HEK293 (cell line): Measurements from ENCODE around the gene GALNT8.

ENCODE experiments used
- CTCF ChIA-PET: fragments of 350-600 bp; formaldehyde crosslinking; extraction: SDS; loops from one replicate; lab custom pipeline; 2021; ENCODE audit warnings: antibody characterized with exemption; lab: Yijun Ruan, JAX
- POLR2A ChIA-PET: fragments of 300-600 bp; formaldehyde crosslinking; extraction: SDS; loops from one replicate; lab custom pipeline; 2020; ENCODE audit warnings: antibody characterized with exemption, inconsistent platforms; lab: Yijun Ruan, JAX
- H3K27ac ChIP-seq: fragments of 200-500 bp; sonication (Bioruptor generic); 2 replicates; pipeline ENCODE4 v1.5.1; 2014; ENCODE audit warnings: low read depth, low read length, control low read depth, inconsistent platforms; ENCODE audit errors: extremely low read depth
- H3K36me3 ChIP-seq, 2 experiments: fragments of 200-500 bp in 1 of 2; sonication (Bioruptor generic) in 1 of 2; 1 replicate in 1 of 2; 2 replicates in 1 of 2; pipeline ENCODE4 v1.5.1; 2014 to 2017; ENCODE audit warnings: inconsistent platforms in 2 of 2, low read length in 2 of 2; ENCODE audit not compliant: control insufficient read depth in 2 of 2, insufficient read depth in 1 of 2
- H3K4me1 ChIP-seq: fragments of 200-500 bp; sonication (Bioruptor generic); 2 replicates; pipeline ENCODE4 v1.5.1; 2014; ENCODE audit warnings: mild to moderate bottlenecking, low read length, inconsistent platforms; ENCODE audit not compliant: control insufficient read depth, insufficient read depth
- H3K4me3 ChIP-seq: 2 replicates; pipeline ENCODE4 v1.5.1; 2011; ENCODE audit warnings: low read depth, mild to moderate bottlenecking, control low read depth, low read length, moderate library complexity
- H3K9me3 ChIP-seq: fragments of 200-500 bp; sonication (Bioruptor generic); 2 replicates; pipeline ENCODE4 v1.5.1; 2014; ENCODE audit warnings: low read depth, low read length, inconsistent platforms; ENCODE audit not compliant: control insufficient read depth, insufficient read depth
- BCL11A ChIP-seq: fragments of 450-650 bp; formaldehyde crosslinking; IDR thresholded peaks from 2 replicates; pipeline ENCODE4 v1.5.1; 2016; ENCODE audit warnings: low read depth, missing biosample characterization, missing genetic modification characterization
- BCL6B ChIP-seq: fragments of 450-650 bp; formaldehyde crosslinking; IDR thresholded peaks from 2 replicates; pipeline ENCODE4 v1.5.1; 2017; ENCODE audit warnings: missing biosample characterization, missing genetic modification characterization
- GLI4 ChIP-seq: fragments of 450-650 bp; formaldehyde crosslinking; IDR thresholded peaks from 2 replicates; pipeline ENCODE4 v1.5.1; 2016; ENCODE audit warnings: missing biosample characterization, missing genetic modification characterization
- HOXC10 ChIP-seq: sonication (generic); formaldehyde crosslinking; IDR thresholded peaks from 2 replicates; pipeline ENCODE4 v1.8.1; 2023; ENCODE audit warnings: mild to moderate bottlenecking, missing genetic modification reagents
- KLF16 ChIP-seq: fragments of 450-650 bp; formaldehyde crosslinking; IDR thresholded peaks from 2 replicates; pipeline ENCODE4 v1.5.1; 2017; ENCODE audit warnings: missing biosample characterization, missing genetic modification characterization
- MYNN ChIP-seq: fragments of 450-650 bp; formaldehyde crosslinking; IDR thresholded peaks from 2 replicates; pipeline ENCODE4 v1.5.1; 2016; ENCODE audit warnings: missing biosample characterization, missing genetic modification characterization, borderline replicate concordance
- OVOL3 ChIP-seq: fragments of 450-650 bp; formaldehyde crosslinking; IDR thresholded peaks from 2 replicates; pipeline ENCODE4 v1.5.1; 2016; ENCODE audit warnings: missing biosample characterization, missing genetic modification characterization
- SCRT1 ChIP-seq: fragments of 450-650 bp; formaldehyde crosslinking; IDR thresholded peaks from 2 replicates; pipeline ENCODE4 v1.5.1; 2016; ENCODE audit warnings: missing biosample characterization, missing genetic modification characterization, borderline replicate concordance
- SCRT2 ChIP-seq: fragments of 450-650 bp; formaldehyde crosslinking; IDR thresholded peaks from 2 replicates; pipeline ENCODE4 v1.5.1; 2016; ENCODE audit warnings: missing biosample characterization, missing genetic modification characterization
- SP7 ChIP-seq: fragments of 450-650 bp; formaldehyde crosslinking; IDR thresholded peaks from 2 replicates; pipeline ENCODE4 v1.5.1; 2016; ENCODE audit warnings: missing biosample characterization, missing genetic modification characterization
- YY2 ChIP-seq: fragments of 450-650 bp; formaldehyde crosslinking; IDR thresholded peaks from 2 replicates; pipeline ENCODE4 v1.5.1; 2016; ENCODE audit warnings: missing biosample characterization, missing genetic modification characterization
- ZNF112 ChIP-seq: fragments of 450-650 bp; formaldehyde crosslinking; IDR thresholded peaks from 2 replicates; pipeline ENCODE4 v1.5.0; 2017; ENCODE audit warnings: missing biosample characterization, missing genetic modification characterization
- ZNF133 ChIP-seq: fragments of 450-650 bp; formaldehyde crosslinking; IDR thresholded peaks from 2 replicates; pipeline ENCODE4 v1.5.1; 2016; ENCODE audit warnings: missing biosample characterization, missing genetic modification characterization
- ZNF155 ChIP-seq: fragments of 450-650 bp; formaldehyde crosslinking; IDR thresholded peaks from 2 replicates; pipeline ENCODE4 v1.5.1; 2016; ENCODE audit warnings: missing biosample characterization, missing genetic modification characterization
- ZNF19 ChIP-seq: fragments of 450-650 bp; formaldehyde crosslinking; IDR thresholded peaks from 2 replicates; pipeline ENCODE4; 2016; ENCODE audit warnings: missing biosample characterization, missing genetic modification characterization, low read depth
- ZNF202 ChIP-seq: fragments of 450-650 bp; formaldehyde crosslinking; IDR thresholded peaks from 2 replicates; pipeline ENCODE4 v1.5.1; 2016; ENCODE audit warnings: missing biosample characterization, missing genetic modification characterization, borderline replicate concordance
- ZNF248 ChIP-seq: fragments of 450-650 bp; formaldehyde crosslinking; IDR thresholded peaks from 2 replicates; pipeline ENCODE4 v1.5.1; 2017; ENCODE audit warnings: missing biosample characterization, missing genetic modification characterization
- ZNF302 ChIP-seq: fragments of 450-650 bp; formaldehyde crosslinking; IDR thresholded peaks from 2 replicates; pipeline ENCODE4 v1.5.1; 2016; ENCODE audit warnings: missing biosample characterization, missing genetic modification characterization, low read depth
- ZNF335 ChIP-seq: fragments of 450-650 bp; formaldehyde crosslinking; conservative IDR thresholded peaks from 2 replicates; pipeline ENCODE4 v1.5.1; 2016; ENCODE audit warnings: missing biosample characterization, missing genetic modification characterization
- ZNF350 ChIP-seq: fragments of 450-650 bp; formaldehyde crosslinking; IDR thresholded peaks from 2 replicates; pipeline ENCODE4 v1.5.0; 2017; ENCODE audit warnings: missing biosample characterization, mild to moderate bottlenecking, missing genetic modification characterization
- ZNF366 ChIP-seq: fragments of 450-650 bp; formaldehyde crosslinking; conservative IDR thresholded peaks from 2 replicates; pipeline ENCODE4 v1.5.1; 2016; ENCODE audit warnings: missing biosample characterization, missing genetic modification characterization
- ZNF513 ChIP-seq: fragments of 450-650 bp; IDR thresholded peaks from 2 replicates; pipeline ENCODE4 v1.5.1; 2018; ENCODE audit warnings: missing biosample characterization, missing genetic modification characterization
- ZNF514 ChIP-seq: fragments of 450-650 bp; formaldehyde crosslinking; IDR thresholded peaks from 2 replicates; pipeline ENCODE4 v1.5.1; 2016; ENCODE audit warnings: missing biosample characterization, missing genetic modification characterization
- ZNF518A ChIP-seq: fragments of 450-650 bp; formaldehyde crosslinking; conservative IDR thresholded peaks from 2 replicates; pipeline ENCODE4 v1.5.1; 2016; ENCODE audit warnings: low read depth, missing biosample characterization, missing genetic modification characterization
- ZNF549 ChIP-seq: fragments of 450-650 bp; IDR thresholded peaks from 2 replicates; pipeline ENCODE4 v1.5.1; 2018; ENCODE audit warnings: missing biosample characterization, missing genetic modification characterization, mild to moderate bottlenecking, inconsistent platforms, moderate library complexity
- ZNF621 ChIP-seq: fragments of 450-650 bp; formaldehyde crosslinking; IDR thresholded peaks from 2 replicates; pipeline ENCODE4 v1.5.1; 2017; ENCODE audit warnings: missing biosample characterization, missing genetic modification characterization
- ZNF623 ChIP-seq: fragments of 450-650 bp; formaldehyde crosslinking; IDR thresholded peaks from 2 replicates; pipeline ENCODE4 v1.5.1; 2016; ENCODE audit warnings: missing biosample characterization, missing genetic modification characterization
- ZNF777 ChIP-seq: fragments of 450-650 bp; formaldehyde crosslinking; IDR thresholded peaks from 2 replicates; pipeline ENCODE4 v1.5.1; 2017; ENCODE audit warnings: missing biosample characterization, missing genetic modification characterization, borderline replicate concordance
- ZNF785 ChIP-seq: fragments of 450-650 bp; formaldehyde crosslinking; IDR thresholded peaks from 2 replicates; pipeline ENCODE4 v1.5.1; 2016; ENCODE audit warnings: missing biosample characterization, missing genetic modification characterization
- ZNF792 ChIP-seq: fragments of 450-650 bp; formaldehyde crosslinking; IDR thresholded peaks from 2 replicates; pipeline ENCODE4 v1.5.1; 2016; ENCODE audit warnings: missing biosample characterization, missing genetic modification characterization
- ZNF830 ChIP-seq: fragments of 450-650 bp; IDR thresholded peaks from 2 replicates; pipeline ENCODE4 v1.5.0; 2018; ENCODE audit warnings: missing biosample characterization, missing genetic modification characterization, low read depth, mild to moderate bottlenecking, moderate library complexity
- ZSCAN16 ChIP-seq: fragments of 450-650 bp; formaldehyde crosslinking; IDR thresholded peaks from 2 replicates; pipeline ENCODE4 v1.5.1; 2016; ENCODE audit warnings: missing biosample characterization, missing genetic modification characterization

Gene GALNT8

GRCh38 chr12:4725057-4725456 is 4.9 kb downstream of the GALNT8 start:
- POLR2A ChIA-PET = no interaction called here

GRCh38 chr12:4734625-4735340 is 14.6 kb downstream of the GALNT8 start:
- POLR2A ChIA-PET = no interaction called here
- TF ChIP-seq ZNF335 (tag by site-specific recombination) = no peak
- no peak for TF ChIP-seq ZNF777 (tag by site-specific recombination)
- TF ChIP-seq ZNF513 (tag by site-specific recombination) = no peak
- TF ChIP-seq SCRT1 (tag by site-specific recombination) = no peak
- no peak for TF ChIP-seq ZNF366 (tag by site-specific recombination)
- TF ChIP-seq KLF16 = no peak
- no peak for TF ChIP-seq ZSCAN16
- TF ChIP-seq GLI4 (tag by site-specific recombination) = no peak
- no peak for TF ChIP-seq ZNF350
- TF ChIP-seq ZNF155 (tag by site-specific recombination) = no peak
- TF ChIP-seq BCL6B (tag by site-specific recombination) = no peak
- no peak for TF ChIP-seq ZNF549 (tag by site-specific recombination)
- no peak for TF ChIP-seq ZNF785 (tag by site-specific recombination)
- TF ChIP-seq BCL11A = no peak
- TF ChIP-seq ZNF514 = no peak
- TF ChIP-seq ZNF518A (tag by site-specific recombination) = no peak
- Histone ChIP-seq H3K4me3 (no peak overlapping the region), H3K9me3 (no peaks in the 10 kb centered on the region), H3K36me3 (no peaks in the 10 kb centered on the region), H3K27ac (no peak overlapping the region), H3K4me1 (no peaks in the 10 kb centered on the region)
- CTCF ChIA-PET = no interaction called here

More at GRCh38 chr12:4725057-4725456, 4.9 kb downstream of the GALNT8 start:
- Histone ChIP-seq H3K4me3 (no peak overlapping the region), H3K36me3 (no peaks in the 10 kb centered on the region), H3K4me1 (no peaks in the 10 kb centered on the region)
- CTCF ChIA-PET = no interaction called here
- no peak for TF ChIP-seq SCRT2 (tag by site-specific recombination)
- no peak for TF ChIP-seq MYNN
- TF ChIP-seq ZNF549 (tag by site-specific recombination) = no peak
- TF ChIP-seq SP7 = no peak
- no peak for TF ChIP-seq ZNF621 (tag by site-specific recombination)
- TF ChIP-seq ZNF202 = no peak
- no peak for TF ChIP-seq ZNF792 (tag by site-specific recombination)
- TF ChIP-seq ZNF830 (tag by site-specific recombination) = no peak
- TF ChIP-seq ZNF112 (tag by site-specific recombination) = no peak
- no peak for TF ChIP-seq YY2 (tag by site-specific recombination)
- no peak for TF ChIP-seq ZNF514
- TF ChIP-seq ZNF133 (tag by site-specific recombination) = no peak
- no peak for TF ChIP-seq HOXC10 (CRISPR knock-in tag)
- no peak for TF ChIP-seq ZNF623 (tag by site-specific recombination)
- TF ChIP-seq OVOL3 = no peak
- TF ChIP-seq ZNF248 (tag by site-specific recombination) = no peak
- TF ChIP-seq ZNF19 (tag by site-specific recombination) = no peak
- TF ChIP-seq ZNF302 = no peak
- TF ChIP-seq, all 188 proteins: peak for 0
- no peak overlapping the region for H3K27ac ChIP-seq
- no peaks in the 10 kb centered on the region for H3K9me3 ChIP-seq
